Activated naive CD4-positive, alpha-beta T cell treated with anti-CD3 and anti-CD28 coated beads, Interleukin-2, amount 50 U/mL, for 72 hours (primary cell): Measurements from ENCODE around the gene PDE11A. TPM values are rescaled to one million over a fixed set of nuclear protein-coding genes. Genes with fewer than 3 reads are reported as not detected.

Experiments used
- ATAC-seq, 2 donors: fragments of 150-1000 bp; cut with Tn5 transposase; 2 replicates each; pipeline ENCODE4 v1.10.0; 2021; ENCODE audit warnings: mild to moderate bottlenecking in 2 of 2, moderate library complexity in 2 of 2
- DNase-seq, 2 donors: peaks; one replicate each; pipeline ENCODE4 v3.0.0; 2021 to 2022; ENCODE audit warnings: low spot score in 2 of 2
- H3K27ac Mint-ChIP-seq, 2 donors: one replicate each; pipeline ENCODE4 v1.8.0; 2022; ENCODE audit warnings: mild to moderate bottlenecking in 2 of 2, mixed read lengths in 2 of 2
- H3K36me3 Mint-ChIP-seq, 2 donors: one replicate each; pipeline ENCODE4 v1.8.0; 2022; ENCODE audit warnings: mixed read lengths in 2 of 2
- H3K9me3 Mint-ChIP-seq, 2 donors: one replicate each; pipeline ENCODE4 v1.8.0; 2022; ENCODE audit warnings: mixed read lengths in 2 of 2
- total RNA-seq, 2 donors: library from RNA; stranded (reverse); gene quantifications; one replicate each; pipeline ENCODE4 v1.2.3, GENCODE V29; 2022

PDE11A gene
- total RNA-seq, 2 donors from 2014 or later, result not detected

- H3K36me3 Mint-ChIP-seq, result no peaks in the 10 kb centered on the region
- H3K9me3 Mint-ChIP-seq, result no peaks in the 10 kb centered on the region
- H3K27ac Mint-ChIP-seq, result no peak overlapping the region
- ATAC-seq, result no peak
- no peak for DNase-seq
These were observed 344.8 kb downstream of the PDE11A start for GRCh38 chr2:177727577-177728398.

DNA sequence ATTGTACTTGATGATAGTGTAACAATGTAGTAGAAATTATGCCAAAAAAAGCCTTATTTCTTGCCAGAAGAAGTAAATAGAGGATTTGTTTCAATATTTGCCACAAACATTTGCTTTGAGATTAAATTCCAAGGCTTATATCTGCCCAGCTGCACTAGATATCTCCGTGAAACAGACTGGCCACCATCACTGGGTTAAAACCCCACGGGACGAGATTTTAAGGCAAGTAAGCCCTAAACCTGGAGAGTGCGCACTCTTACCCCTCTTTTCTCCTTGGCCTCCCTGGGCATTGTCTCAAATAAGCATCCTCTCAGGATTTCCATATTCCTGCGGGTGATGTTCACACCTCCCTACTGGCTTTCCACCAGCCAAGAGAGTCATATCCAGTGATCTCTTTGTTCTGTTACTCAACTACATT is 345.6 kb downstream of the PDE11A start:
- Mint-ChIP-seq H3K36me3 (no peaks in the 10 kb centered on the region), H3K9me3 (no peaks in the 10 kb centered on the region), H3K27ac (no peak overlapping the region)
- DNase-seq, result no peak
- no peak for ATAC-seq

GRCh38 chr2:177724398-177725287 is 347.9 kb downstream of the PDE11A start:
- no peaks in the 10 kb centered on the region for H3K9me3 Mint-ChIP-seq
- H3K36me3 Mint-ChIP-seq, result no peaks in the 10 kb centered on the region
- no peak overlapping the region for H3K27ac Mint-ChIP-seq
- DNase-seq (peak in 1 of 2 donors; percentile 50), ATAC-seq (peak; percentile 63 to 71)

DNA sequence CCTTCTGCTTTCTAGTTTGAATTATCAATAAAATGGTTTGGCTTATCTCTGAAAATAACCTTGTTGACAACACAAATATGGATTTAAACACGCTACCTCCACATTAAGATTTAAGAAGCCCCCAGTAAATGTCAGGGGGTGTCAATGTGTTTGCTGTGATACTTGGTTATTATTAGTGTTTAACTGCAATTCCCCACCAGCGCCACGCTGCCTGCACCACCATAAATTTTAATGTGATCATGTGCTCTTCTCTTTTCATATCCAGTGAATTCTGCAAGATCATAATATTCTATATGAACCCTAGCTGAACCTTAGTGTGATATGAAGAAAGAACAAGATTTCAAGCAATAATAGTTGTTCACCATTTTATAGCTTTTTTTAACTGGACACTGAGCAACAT is 349.3 kb downstream of the PDE11A start:
- no peak for DNase-seq
- ATAC-seq, result no peak
- Mint-ChIP-seq H3K36me3 (no peaks in the 10 kb centered on the region), H3K27ac (no peak overlapping the region), H3K9me3 (no peaks in the 10 kb centered on the region)

GRCh38 chr2:177721818-177722567 is 350.6 kb downstream of the PDE11A start:
- ATAC-seq (no peak), DNase-seq (no peak)
- H3K36me3 Mint-ChIP-seq, result no peaks in the 10 kb centered on the region
- H3K27ac Mint-ChIP-seq, result no peak overlapping the region
- H3K9me3 Mint-ChIP-seq, result no peaks in the 10 kb centered on the region

- H3K27ac Mint-ChIP-seq, result no peak overlapping the region
- H3K36me3 Mint-ChIP-seq, result no peaks in the 10 kb centered on the region
- H3K9me3 Mint-ChIP-seq, result no peaks in the 10 kb centered on the region
- DNase-seq (no peak), ATAC-seq (no peak)
These were observed 351.5 kb downstream of the PDE11A start for GRCh38 chr2:177721087-177721486.

DNA sequence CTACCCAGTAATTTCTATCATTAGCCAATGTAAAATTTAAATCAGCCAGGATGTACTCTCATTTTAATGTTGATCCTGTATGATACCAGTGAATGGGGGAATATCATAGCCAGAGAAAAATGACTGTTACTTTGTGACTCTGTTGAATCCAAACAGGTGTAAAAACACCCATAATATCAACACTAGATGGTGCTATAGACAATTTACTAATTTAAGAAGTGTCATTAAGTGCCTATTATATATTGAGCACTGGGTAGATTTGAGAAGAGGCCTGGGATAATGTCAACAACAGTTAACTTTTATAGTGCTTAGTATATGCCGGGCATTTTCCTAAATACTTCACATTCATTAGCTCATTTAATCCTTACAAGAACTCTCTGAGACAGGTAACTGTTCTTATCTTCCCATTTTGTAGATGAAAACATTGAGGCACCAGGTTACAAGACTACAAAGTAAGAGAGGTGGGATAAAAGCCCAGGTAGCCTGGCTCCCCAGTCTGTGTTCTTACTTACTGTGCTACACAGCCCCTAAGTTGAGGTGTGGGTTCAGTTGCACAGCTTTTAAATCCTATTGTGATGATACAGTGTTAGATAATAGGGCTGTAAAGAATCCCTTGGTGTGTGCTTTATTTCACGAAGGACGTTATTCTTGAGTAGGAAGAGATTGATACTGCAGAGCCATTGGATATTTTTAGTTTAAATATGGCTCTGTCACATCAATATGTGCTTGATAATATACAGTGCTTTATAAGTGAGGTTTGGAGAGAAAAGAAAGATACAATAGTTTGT is 354.6 kb downstream of the PDE11A start:
- no peak for DNase-seq
- Mint-ChIP-seq H3K9me3 (no peaks in the 10 kb centered on the region), H3K36me3 (no peaks in the 10 kb centered on the region), H3K27ac (no peak overlapping the region)
- no peak for ATAC-seq

DNA sequence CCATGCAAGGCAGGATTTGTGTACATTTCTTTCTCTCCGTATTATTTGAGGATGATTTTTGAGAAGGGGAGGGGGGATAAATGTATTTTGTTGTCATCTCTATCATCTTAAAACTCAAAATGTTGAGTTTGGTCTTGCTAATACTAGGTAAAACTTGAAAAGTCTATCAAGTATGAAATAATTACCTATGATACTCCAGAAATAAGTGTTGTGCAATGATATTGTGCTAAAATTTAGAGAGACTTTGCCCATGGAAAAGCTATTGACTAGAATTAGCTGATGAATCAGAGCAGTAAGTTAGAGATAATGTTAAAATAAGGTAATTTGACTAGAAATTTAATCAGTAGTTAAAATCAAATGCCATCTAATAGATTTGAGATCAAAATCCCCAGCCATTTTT is 356.1 kb downstream of the PDE11A start:
- ATAC-seq (no peak), DNase-seq (no peak)
- Mint-ChIP-seq H3K9me3 (no peaks in the 10 kb centered on the region), H3K27ac (no peak overlapping the region), H3K36me3 (no peaks in the 10 kb centered on the region)

DNA sequence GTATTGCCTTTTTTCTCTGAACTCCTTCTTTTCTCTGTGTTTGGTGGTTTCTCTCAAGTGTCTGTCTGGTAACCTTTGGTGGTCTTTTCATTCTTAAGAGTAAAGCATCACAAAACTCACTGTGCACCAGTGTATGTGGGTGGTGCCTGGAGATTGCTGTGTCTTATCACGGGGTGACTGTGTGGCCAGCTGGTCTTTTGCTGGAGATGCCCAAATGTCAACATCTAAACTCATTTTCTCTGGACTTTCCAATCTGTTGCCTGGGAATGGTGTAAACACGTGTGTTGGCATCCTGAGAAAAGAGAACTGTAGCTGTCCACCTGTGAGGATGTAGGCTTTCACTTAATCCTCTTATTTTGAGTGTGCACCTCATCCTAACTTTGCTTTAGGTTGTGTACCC is 356.8 kb downstream of the PDE11A start:
- DNase-seq (no peak), ATAC-seq (no peak)
- Mint-ChIP-seq H3K9me3 (no peaks in the 10 kb centered on the region), H3K27ac (no peak overlapping the region), H3K36me3 (no peaks in the 10 kb centered on the region)

- no peaks in the 10 kb centered on the region for H3K9me3 Mint-ChIP-seq
- H3K36me3 Mint-ChIP-seq, result no peaks in the 10 kb centered on the region
- ATAC-seq, result no peak
- DNase-seq, result no peak
- H3K27ac Mint-ChIP-seq, result no peak overlapping the region
These were observed 357.9 kb downstream of the PDE11A start for GRCh38 chr2:177714704-177715103.

- H3K9me3 Mint-ChIP-seq, result no peaks in the 10 kb centered on the region
- ATAC-seq, result no peak
- H3K36me3 Mint-ChIP-seq, result no peaks in the 10 kb centered on the region
- DNase-seq, result no peak
- no peak overlapping the region for H3K27ac Mint-ChIP-seq
These were observed 360.1 kb downstream of the PDE11A start for GRCh38 chr2:177712462-177712861.

DNA sequence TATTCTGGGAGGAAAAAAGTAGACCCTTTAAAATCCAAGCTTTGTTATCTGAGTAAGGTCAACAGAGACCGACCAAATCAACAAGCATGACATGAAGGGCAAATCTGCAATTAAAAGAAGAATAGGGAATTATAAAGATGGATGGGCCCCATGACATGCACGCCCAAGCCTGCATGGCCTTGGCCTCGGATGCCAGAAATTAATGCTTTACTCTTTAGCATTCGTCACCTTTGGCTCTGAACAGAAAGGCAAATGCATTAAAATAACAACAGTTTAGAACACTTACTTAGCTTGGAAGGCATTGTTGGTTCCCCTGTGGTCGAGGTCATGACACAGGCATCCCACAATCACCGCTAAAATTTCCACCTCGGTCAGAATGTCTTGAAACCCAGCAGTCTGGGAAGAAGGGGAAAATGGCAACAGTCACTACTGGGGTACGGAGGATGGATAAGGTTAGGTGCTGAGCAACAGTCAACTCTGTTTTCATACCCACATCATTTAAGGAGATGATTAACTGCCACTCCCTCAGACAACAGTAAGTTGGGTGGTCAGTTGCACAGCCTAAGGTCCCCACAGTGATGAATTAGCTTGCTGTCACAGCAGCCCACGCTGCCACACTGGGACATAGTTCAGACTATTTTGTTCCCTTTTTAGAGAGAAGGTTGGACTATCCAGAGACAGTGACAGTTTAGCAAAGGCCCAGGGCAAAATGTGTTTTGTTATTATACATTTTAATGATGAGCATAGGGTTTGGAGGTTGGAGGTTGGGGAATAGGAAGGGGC is 360.9 kb downstream of the PDE11A start:
- Mint-ChIP-seq H3K36me3 (no peaks in the 10 kb centered on the region), H3K9me3 (no peaks in the 10 kb centered on the region), H3K27ac (no peak overlapping the region)
- ATAC-seq (no peak), DNase-seq (no peak)

GRCh38 chr2:177710889-177711288 is 361.7 kb downstream of the PDE11A start:
- DNase-seq (no peak), ATAC-seq (no peak)
- Mint-ChIP-seq H3K36me3 (no peaks in the 10 kb centered on the region), H3K27ac (no peak overlapping the region), H3K9me3 (no peaks in the 10 kb centered on the region)

DNA sequence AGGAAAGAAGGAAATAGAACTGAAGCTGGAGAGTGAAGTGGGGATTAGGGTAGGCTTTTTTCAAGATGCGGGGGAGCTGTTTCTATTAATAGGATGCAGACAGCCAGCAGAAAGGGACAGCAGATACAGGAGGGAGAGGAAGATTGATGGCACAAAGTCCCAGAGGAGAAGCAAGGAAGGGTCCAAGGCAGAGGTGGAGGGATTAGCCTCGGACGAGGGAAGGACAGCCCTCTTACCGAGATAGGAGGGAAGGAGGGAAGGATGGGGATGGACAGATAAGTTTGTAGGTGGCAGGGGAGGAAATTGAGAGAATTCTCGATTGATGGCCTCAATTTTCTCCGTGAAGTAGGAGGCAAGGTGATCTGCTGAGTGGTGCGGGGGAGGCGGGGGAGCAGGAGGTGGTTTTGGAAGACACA is 362.6 kb downstream of the PDE11A start:
- no peaks in the 10 kb centered on the region for H3K36me3 Mint-ChIP-seq
- H3K9me3 Mint-ChIP-seq, result no peaks in the 10 kb centered on the region
- DNase-seq (no peak), ATAC-seq (no peak)
- H3K27ac Mint-ChIP-seq, result no peak overlapping the region

DNA sequence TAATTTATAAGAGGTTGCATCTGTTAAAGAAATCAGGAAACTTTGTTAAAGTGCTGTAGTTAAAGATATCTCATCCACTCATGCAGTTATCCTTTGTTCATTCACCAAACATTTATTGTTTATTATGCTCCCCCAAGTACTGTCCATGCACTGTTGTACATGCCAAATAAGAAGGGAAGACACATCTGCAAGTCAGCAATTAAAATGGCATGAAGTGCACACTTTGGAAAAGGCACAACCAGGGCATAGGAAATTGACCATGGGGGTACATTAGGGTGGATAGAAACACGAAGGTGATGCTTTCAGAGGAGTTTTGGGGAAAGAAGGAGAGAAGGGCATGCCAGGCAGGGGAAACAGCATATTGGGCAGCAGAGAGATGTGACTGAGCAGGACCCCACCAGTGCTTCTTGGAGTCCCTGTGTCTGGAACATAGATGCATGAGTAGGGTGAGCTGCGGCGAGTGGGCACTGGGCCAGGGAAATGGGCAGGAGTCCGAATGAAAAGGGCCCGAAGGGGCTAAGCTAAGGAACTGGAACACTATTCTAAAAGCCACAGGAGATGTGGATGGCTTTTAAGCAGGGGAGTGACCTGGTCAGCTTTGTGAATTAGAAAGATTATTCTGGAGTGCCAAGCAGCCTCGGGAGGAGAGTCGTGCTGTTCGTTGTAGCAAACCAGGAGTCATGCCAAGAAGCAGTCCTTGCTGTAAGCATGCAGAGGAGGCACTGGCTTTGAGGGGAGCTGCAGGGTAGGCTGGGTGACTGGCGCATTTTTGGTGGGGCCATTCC is 363.7 kb downstream of the PDE11A start:
- H3K27ac Mint-ChIP-seq, result no peak overlapping the region

More for the DNA sequence above, 363.7 kb downstream of the PDE11A start:
- DNase-seq (no peak), ATAC-seq (no peak)
- Mint-ChIP-seq H3K9me3 (no peaks in the 10 kb centered on the region), H3K36me3 (no peaks in the 10 kb centered on the region)
